Measurements from ENCODE around the gene POFUT2. TPM values are rescaled to one million over a fixed set of nuclear protein-coding genes. Genes with fewer than 3 reads are reported as not detected.
A peak's percentile ranks its signal among the peaks of the same experiment; 100 is the strongest.

POFUT2 gene, protein sequence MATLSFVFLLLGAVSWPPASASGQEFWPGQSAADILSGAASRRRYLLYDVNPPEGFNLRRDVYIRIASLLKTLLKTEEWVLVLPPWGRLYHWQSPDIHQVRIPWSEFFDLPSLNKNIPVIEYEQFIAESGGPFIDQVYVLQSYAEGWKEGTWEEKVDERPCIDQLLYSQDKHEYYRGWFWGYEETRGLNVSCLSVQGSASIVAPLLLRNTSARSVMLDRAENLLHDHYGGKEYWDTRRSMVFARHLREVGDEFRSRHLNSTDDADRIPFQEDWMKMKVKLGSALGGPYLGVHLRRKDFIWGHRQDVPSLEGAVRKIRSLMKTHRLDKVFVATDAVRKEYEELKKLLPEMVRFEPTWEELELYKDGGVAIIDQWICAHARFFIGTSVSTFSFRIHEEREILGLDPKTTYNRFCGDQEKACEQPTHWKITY
- polyA plus RNA-seq (ENCODE audit: insufficient read length in 12 of 12) = 10 to 100 TPM in 11 of 12 donors, not detected in 1; 29.2 to 44.2 (median 37.2) TPM
- long read RNA-seq, donor 1, full-length matches to known transcripts = 7 of 7 reads
- long read RNA-seq, donor 1, partial matches to known transcripts = 0 of 7 reads
- long read RNA-seq, donor 1, other reads (novel, unspliced or antisense) = 0 of 7 reads
- long read RNA-seq, donor 2, transcript POFUT2-203 (9 exons, 2,871 nt) = major isoform, 7 of 12 reads
- long read RNA-seq, donor 2, transcript POFUT2-209 (2 exons, 598 nt) = minor isoform, 5 of 12 reads
- long read RNA-seq, donor 2, partial matches to known transcripts = 0 of 12 reads
- long read RNA-seq, donor 2, other reads (novel, unspliced or antisense) = 0 of 12 reads
- long read RNA-seq, donor 3, partial matches to known transcripts = 0 of 2 reads
- long read RNA-seq, donor 3, other reads (novel, unspliced or antisense) = 0 of 2 reads
- long read RNA-seq, donor 4, full-length matches to known transcripts = 5 of 5 reads
- long read RNA-seq, donor 4, partial matches to known transcripts = 0 of 5 reads
- long read RNA-seq, donor 4, other reads (novel, unspliced or antisense) = 0 of 5 reads
- long read RNA-seq, donor 5, transcript POFUT2-203 (9 exons, 2,871 nt) = major isoform, 5 of 40 reads
- long read RNA-seq, donor 5, partial matches to known transcripts = 6 of 40 reads
- long read RNA-seq, donor 5, other reads (novel, unspliced or antisense) = 27 of 40 reads
- long read RNA-seq, donor 6, full-length matches to known transcripts = 11 of 11 reads
- long read RNA-seq, donor 6, partial matches to known transcripts = 0 of 11 reads
- long read RNA-seq, donor 6, other reads (novel, unspliced or antisense) = 0 of 11 reads
- long read RNA-seq, donor 7, partial matches to known transcripts = 0 of 2 reads
- long read RNA-seq, donor 7, other reads (novel, unspliced or antisense) = 0 of 2 reads
- long read RNA-seq, donor 8, full-length matches to known transcripts = 4 of 4 reads
- long read RNA-seq, donor 8, partial matches to known transcripts = 0 of 4 reads
- long read RNA-seq, donor 8, other reads (novel, unspliced or antisense) = 0 of 4 reads
- long read RNA-seq, donor 9, partial matches to known transcripts = 0 of 5 reads
- long read RNA-seq, donor 9, other reads (novel, unspliced or antisense) = 0 of 5 reads
- long read RNA-seq, donor 10, transcript POFUT2-203 (9 exons, 2,871 nt) = major isoform, 12 of 12 reads
- long read RNA-seq, donor 10, partial matches to known transcripts = 0 of 12 reads
- long read RNA-seq, donor 10, other reads (novel, unspliced or antisense) = 0 of 12 reads
- long read RNA-seq, donor 11, full-length matches to known transcripts = 11 of 11 reads
- long read RNA-seq, donor 11, partial matches to known transcripts = 0 of 11 reads
- long read RNA-seq, donor 11, other reads (novel, unspliced or antisense) = 0 of 11 reads

DNA sequence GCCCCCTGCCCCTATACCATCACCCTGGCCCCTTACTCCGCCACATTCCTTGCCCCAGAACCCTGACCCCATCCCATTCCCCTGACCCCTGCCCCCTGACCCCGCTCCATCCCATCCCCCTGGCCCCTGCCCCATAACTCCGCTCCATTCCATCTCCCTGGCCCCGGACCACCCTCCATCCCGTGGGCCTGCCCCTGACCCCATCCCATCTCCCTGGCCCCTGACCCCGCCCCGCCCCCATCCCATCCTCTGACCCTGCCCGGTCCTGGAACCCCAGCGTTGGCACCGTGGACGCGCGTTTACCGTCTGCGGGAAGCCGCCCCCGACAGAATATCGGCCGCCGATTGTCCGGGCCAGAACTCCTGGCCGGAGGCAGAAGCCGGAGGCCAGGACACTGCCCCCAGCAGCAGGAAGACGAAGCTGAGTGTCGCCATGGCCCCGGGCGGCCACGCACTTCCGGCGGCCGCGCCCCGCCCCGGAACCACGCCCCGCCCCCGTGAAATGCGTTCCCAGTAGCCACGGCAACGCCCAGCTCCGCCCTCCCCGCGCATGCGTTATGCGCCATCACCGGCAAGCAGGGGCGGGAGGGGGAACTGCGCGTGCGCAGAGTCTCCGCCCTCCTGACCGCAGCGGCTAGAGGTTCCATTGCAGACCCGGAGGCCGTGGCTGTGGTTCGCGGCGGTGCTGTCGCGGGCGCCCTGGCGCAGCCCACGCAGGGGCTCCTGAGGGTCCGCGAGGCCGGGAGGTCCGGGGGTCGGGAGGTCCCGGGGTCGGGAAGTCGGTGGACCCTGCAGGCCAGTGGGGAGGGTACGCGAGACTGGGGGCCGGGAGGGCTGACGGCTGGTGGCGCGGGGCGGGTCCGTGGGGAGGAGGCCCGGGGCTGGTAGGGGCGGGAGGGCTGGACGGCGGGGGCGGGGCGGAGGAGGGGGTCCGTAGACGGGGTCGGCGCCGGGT, at the start of gene POFUT2:
TSS of gene POFUT2 (minus strand) at position 458 of the 954 bp plus-strand sequence. CDS start at position 434, 24 bp downstream.
- DNase-seq = peak; percentile 98

DNA sequence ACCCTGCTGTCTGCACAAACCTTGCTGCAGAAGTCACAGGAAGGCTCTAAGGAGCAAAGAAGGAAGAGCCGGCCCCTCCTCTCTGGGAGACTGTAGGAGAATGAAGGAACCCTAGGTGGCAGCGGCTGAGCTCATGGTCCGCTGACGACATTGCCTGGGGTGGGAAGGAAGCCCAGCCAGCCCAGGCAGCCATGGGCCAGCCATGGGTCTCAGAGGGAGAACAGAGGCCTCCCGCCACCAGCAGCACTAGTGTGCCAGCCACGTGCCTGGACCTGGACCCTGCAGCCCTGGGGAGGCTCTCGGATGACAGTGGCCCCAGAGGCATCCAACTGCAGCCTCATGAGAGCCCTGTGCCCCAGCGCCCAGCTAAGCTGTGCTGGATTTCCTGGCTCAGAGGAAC, 49.2 kb upstream of the POFUT2 start:
- no peak for DNase-seq

DNA sequence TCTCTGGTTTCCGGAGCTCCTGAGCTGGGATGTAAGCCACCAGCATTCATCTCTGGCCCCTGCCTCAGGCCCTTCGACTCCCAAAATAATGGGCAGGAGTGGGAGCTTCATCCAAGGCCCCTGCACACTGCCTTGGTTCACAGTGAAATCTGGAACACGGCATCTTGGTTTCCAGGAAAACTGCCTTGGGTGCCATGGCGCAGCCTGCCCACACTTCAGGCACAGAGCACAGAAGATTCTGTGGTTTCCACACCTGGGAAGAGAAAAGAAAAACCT, 48.8 kb upstream of the POFUT2 start:
- DNase-seq = no peak

DNA sequence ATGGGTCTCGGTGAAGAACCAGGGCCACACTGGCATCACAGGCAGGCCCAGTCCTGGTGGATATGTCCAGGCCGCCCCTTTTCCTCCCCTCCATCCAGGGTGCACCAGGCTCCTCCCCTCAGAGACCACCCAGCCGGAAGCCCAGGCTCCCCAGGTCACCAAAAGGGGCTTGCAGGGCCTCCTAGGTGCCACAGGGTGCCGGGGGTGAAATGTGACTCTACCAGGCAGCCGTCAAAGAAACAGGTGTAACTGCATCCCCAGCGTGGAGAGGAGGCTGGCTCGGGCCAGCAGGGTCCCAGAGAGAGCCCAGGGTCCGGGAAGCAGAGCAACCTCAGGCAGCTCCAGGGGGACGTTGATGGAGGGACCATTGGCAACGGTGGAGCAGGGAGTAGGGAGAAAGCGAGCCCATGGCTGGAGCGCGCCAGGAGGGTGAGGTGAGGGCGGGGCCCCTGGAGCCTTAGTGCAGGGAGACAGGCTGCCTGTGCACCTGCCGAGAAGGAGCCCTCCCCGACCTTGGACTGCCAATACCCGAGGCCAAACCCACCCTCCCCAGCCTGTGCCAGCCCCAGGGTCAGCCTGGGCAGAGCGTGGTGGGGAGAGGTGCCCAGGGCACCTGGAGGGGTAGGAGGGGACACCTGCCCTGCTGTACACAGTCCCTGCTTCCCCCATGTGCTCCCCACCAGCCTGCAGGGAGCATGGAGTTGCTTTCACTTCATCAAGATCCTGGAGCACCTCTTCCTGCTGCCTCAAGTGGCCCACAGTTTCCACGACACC, 48.3 kb upstream of the POFUT2 start:
- DNase-seq = no peak

DNA sequence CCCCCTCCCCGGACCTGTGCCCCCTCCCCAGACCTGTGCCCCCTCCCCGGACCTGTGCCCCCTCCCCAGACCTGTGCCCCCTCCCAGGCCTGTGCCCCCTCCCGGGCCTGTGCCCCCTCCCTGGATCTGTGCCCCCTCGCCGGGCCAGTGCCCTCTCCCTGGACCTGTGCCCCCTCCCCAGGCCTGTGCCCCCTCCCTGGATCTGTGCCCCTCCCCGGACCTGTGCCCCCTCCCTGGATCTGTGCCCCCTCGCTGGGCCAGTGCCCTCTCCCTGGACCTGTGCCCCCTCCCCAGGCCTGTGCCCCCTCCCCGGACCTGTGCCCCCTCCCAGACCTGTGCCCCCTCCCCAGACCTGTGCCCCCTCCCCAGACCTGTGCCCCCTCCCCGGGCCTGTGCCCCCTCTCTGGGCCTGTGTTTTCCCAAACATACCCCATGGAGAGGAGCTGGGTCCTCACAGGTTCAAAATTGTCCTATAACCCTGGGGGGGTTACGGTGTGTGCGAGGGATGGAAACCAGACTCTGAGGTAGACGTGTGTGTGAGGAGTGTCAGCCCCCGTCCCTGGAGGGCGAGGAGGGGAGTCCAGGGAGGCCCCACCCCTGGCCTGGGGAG, 47.6 kb upstream of the POFUT2 start:
- DNase-seq = no peak

DNA sequence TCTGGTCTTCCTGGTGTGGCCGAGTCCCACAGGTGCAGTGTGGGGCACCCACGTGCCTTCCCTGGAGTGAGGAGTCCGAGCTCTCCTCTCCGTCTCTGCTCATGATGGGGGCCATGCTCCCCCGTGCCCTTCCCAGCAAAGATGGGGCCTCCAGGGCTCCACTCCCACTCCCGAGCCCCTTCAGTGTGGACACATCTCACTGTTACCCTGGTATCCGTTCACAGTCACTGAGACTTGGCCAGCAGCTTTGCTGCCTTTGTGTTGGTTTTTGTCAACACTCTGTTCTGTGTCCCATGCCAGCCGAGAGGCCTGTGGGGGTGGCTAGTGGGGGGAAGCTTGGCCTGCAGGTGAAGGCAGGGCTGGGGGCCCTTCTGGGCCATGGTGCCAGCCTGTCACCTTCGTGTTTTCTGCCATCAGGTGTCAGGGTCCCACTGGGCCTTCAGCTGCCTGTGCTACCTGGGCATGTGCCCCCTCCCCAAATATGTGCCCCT, 46.9 kb upstream of the POFUT2 start:
- DNase-seq = no peak

DNA sequence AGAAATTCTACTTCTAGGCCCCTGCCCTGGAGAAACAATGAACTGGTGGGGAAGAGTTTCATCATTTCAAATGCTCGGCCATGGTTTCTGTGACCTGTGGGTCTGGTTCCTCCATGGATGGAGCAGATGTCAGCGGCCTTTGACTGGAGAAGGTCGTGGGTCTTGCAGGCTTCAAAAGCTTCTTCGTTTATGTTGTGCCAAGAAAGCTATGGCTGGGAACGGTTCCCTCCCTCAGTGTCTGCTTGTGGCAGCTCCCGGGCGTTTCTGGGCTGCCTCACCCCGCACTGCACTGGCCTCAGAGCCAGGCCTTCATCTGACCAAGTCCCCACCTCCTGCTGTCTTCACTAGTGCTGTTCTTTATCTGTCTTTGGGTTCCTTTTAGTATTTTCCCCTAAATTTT, 46.4 kb upstream of the POFUT2 start:
- DNase-seq = no peak

DNA sequence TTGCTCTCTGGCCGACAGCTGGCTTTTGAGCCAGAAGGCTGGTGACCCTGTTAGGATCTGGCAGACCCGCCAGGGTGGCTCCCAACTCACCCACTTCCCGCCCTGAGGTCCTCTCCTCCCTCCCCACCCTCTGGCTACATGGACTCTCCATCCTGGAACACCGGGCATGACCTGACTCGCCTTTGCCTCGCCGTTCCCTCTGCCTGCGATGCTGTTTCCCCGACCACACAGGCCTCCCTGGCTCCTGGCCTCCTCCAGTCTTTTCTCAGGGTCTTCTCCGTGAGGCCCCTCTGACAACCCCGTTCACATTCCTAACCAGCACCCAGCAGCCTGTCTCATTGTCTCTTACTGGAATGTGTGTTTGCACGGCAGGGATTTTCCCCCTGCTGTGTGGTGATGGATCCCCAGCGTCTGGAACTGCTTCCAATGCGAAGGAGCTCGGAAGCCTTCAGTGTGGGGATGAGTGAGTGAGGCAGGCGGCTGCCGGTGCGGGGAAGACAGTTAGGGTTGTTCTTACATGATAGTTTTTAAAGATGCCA, 46.0 kb upstream of the POFUT2 start:
- DNase-seq = no peak

DNA sequence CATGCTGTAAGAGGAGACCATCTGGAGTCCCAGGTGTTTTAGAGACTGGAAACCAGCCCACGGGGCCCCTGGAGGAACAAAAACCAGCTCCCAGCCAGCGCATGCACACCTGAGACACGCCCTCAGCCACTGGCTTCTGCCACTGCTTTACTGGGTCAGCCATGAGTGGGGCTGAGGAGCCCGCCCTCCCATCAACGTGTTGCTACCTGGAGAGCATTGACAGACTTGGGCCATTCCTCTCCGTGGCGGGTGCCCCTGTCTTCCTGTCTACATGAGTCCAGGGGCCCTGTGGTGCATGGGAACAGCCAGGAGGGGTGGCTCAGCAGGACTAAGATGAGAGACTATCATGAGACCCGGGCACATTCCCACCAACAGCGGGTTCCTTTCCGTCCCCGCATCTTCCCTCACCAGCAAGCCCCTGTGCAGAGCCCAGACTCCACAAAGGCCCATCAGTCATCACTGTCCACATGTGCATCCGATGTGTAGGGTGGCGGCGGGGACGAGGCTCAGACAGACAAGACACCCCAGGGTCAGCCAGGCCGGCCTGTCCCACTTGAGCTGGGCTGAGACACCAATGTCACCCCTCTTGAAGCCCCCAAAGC, 45.4 kb upstream of the POFUT2 start:
- no peak for DNase-seq

DNA sequence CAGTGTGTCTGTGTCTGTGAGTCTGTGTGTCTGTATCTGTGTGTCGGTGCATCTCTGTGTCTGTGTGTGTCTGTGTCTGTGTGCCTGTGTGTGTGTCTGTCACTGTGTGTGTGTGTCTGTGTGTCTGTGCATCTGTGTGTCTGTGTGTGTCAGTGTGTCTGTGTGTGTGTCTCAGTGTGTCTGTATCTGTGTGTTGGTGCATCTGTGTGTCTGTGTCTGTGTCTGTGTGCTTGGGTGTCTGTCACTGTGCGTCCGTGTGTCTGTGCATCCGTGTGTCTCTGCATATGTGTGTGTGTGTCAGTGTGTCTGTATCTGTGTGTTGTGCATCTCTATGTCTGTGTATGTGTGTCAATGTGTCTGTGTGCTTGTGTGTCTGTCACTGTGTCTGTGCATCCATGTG, 44.7 kb upstream of the POFUT2 start:
- DNase-seq = no peak

DNA sequence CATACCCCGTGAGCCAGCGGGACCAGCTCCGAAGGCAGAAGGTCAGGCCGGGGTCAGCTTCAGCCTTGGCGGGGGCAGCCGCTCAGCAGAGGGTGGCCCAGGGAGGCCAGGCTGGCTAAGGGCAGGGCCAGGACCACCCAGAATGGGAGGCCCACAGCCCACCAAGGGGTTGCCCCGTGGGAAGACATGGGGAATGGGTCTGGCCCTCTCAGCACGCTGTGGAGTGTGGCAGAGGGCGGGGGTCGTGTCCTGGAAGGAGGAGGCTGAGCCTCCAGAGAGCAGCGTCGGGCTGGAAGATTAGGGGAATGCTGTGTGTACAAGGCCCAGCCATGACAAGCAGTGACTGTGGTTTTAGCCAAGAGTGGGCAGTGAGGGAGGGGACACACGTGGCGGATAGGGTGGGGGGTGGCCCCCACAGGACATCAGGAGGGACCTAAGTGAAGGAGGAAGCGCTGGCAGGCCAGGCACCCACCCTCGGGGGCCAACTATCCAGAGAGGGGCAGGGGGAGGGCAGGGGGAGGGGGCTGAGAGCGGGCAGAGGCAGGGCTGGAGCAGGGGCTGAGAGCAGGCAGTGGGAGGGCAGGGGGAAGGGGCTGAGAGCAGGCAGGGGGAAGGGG, 43.9 kb upstream of the POFUT2 start:
- no peak for DNase-seq

DNA sequence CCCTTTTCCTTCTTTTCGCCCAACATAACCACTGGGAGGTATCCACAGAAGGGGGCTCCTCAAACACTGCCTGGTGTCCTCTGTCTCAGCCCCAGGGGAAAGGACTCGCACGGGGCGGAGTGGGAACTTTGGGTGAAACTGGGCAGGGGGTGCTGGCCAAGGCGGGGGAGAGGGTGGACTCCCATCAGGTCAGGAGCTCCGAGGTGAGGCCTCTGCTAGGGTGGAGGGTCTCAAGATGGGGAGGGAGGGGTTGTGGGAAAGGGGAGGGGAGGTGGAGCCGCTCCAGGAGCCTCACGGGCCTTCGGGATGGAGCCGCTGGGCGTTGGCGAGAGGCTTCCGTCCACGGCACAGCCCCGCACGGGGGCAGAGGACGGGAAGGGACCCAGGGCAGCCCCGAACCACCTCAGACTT, 43.2 kb upstream of the POFUT2 start:
- no peak for DNase-seq

DNA sequence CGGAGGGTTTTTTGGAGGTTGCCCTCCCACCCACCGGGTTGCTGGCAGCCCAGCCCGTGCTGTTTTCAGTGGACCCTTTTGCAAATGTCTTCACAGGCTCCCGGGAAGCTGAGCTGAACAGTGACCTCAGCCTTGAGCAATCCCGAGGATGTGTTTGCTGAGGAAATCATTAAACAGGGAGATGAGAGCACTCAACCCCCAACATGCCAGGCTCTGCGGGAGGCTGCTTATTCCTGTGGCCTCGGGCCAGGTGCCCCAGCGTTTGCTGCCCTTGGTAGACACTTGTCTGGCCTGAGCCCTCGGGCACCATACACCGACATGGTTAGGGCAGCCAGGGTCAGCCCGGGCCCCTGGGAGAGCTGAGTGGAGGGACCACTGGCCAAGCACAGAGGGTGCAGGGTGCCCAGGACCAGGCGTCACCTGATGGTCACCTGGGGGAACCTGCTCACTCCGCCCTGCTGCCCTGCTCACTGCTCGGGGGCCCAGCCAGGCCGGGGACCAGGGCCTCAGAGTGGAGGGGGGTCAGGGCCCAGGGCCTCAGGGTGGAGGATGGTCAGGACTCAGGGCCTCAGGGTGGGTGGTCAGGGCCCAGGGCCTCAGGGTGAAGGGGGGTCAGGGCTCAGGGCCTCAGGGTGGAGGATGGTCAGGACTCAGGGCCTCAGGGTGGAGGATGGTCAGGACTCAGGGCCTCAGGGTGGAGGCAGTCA, 42.5 kb upstream of the POFUT2 start:
- no peak for DNase-seq

DNA sequence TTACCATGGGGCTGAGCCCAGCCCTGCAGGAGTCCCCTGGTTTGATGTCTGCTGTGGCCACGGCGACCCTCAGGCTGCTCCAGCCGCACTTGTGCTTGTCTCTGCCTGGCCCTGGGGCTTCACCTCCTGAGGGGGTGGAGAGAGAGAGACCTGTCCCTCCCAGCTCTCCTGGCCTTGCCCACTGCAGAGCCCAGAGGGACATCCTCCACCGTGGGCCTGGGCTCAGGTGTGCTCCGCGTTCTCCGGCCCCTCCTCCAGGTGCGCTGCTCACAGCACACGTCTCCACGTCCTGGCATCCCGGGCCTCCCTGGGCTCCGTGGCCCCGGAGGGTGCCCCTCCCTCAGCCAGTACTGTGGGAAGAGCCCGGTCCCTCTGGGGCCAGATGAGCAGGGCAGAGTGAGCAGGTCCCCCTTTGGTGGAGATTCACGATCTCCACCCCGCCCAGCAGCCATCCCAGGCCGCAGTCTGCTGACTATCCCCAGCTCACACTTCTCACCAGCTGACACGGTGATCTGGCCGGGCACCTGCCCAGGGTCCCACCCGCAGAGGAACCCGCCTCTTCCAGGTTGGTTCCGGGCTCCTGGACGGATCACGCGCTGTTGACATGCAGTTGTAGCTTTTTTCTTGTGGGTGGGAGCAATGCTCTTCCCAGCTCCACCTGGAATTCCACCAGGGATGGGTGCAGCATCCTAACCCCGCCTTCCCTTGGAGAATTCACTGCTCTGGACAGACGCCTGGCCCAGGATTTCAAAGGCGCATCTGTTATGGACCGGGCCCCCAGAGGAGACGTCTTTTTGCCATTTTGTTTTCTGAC, 41.8 kb upstream of the POFUT2 start:
- no peak for DNase-seq

Data from muscle of arm (tissue), 14 donors.